CD4-positive, alpha-beta T cell (primary cell): ENCODE results near the gene PFDN2. TPM values are rescaled to one million over a fixed set of nuclear protein-coding genes. Genes with fewer than 3 reads are reported as not detected.
A peak's percentile ranks its signal among the peaks of the same experiment; 100 is the strongest.

Experiments used
- ATAC-seq: fragments of 200-7000 bp; cut with Tn5 transposase; one replicate; pipeline ENCODE4 v1.10.0; 2022; ENCODE audit warnings: mild to moderate bottlenecking; ENCODE audit not compliant: poor library complexity
- CTCF ChIA-PET: fragments of 350-600 bp; sonication (Branson Sonifier 250); formaldehyde crosslinking; loops from one replicate; lab custom pipeline; 2021; ENCODE audit warnings: antibody characterized with exemption, inconsistent platforms; lab: Charles Lee
- POLR2A ChIA-PET: fragments of 350-600 bp; sonication (Branson Sonifier 250); formaldehyde crosslinking; loops from one replicate; lab custom pipeline; 2021; ENCODE audit warnings: antibody characterized with exemption, inconsistent platforms; lab: Charles Lee
- DNase-seq, 14 experiments: peaks; one replicate each; pipeline ENCODE4 v3.0.0-alpha.2; 2013 to 2020; ENCODE audit warnings: mixed read lengths in 2 of 14
- H3K27ac ChIP-seq, 2 donors: one replicate each; pipeline versions ENCODE4 v1.5.1 to v1.7.0; 2013; ENCODE audit warnings: low read length in 2 of 2, low read depth in 1 of 2, mild to moderate bottlenecking in 1 of 2
- H3K27me3 ChIP-seq, 2 experiments: 1 replicate in 1 of 2; 2 replicates in 1 of 2; pipeline versions ENCODE4 v1.6.1 to v1.7.0; 2013; ENCODE audit warnings: low read length in 2 of 2, control low read depth in 1 of 2, mild to moderate bottlenecking in 1 of 2, moderate library complexity in 1 of 2; ENCODE audit not compliant: insufficient read depth in 2 of 2, control insufficient read depth in 1 of 2
- H3K36me3 ChIP-seq: one replicate; pipeline ENCODE4 v1.6.1; 2013; ENCODE audit warnings: low read length, control low read depth; ENCODE audit not compliant: insufficient read depth
- H3K4me1 ChIP-seq: one replicate; pipeline ENCODE4 v1.6.1; 2013; ENCODE audit warnings: low read length, control low read depth; ENCODE audit not compliant: insufficient read depth
- H3K4me3 ChIP-seq: one replicate; pipeline ENCODE4 v1.5.1; 2013; ENCODE audit warnings: mild to moderate bottlenecking, low read length, moderate library complexity
- H3K9me3 ChIP-seq, 2 experiments: 1 replicate in 1 of 2; 2 replicates in 1 of 2; pipeline versions ENCODE4 v1.6.1 to v1.7.0; 2013; ENCODE audit warnings: low read length in 2 of 2, mild to moderate bottlenecking in 2 of 2, control low read depth in 1 of 2, moderate library complexity in 1 of 2; ENCODE audit not compliant: control insufficient read depth in 1 of 2, insufficient read depth in 1 of 2
- H3K27ac Mint-ChIP-seq: one replicate; pipeline ENCODE4 v1.8.0; 2020; ENCODE audit warnings: mixed read lengths
- H3K27me3 Mint-ChIP-seq: one replicate; pipeline ENCODE4 v1.8.0; 2021; ENCODE audit warnings: mixed read lengths
- H3K36me3 Mint-ChIP-seq: one replicate; pipeline ENCODE4 v1.8.0; 2021; ENCODE audit warnings: low read depth, mixed read lengths
- H3K4me1 Mint-ChIP-seq: one replicate; pipeline ENCODE4 v1.8.0; 2021; ENCODE audit warnings: low read depth, mixed read lengths
- H3K4me3 Mint-ChIP-seq: one replicate; pipeline ENCODE4 v1.8.0; 2020; ENCODE audit warnings: mild to moderate bottlenecking, mixed read lengths
- H3K9me3 Mint-ChIP-seq: one replicate; pipeline ENCODE4 v1.8.0; 2020; ENCODE audit warnings: mixed read lengths
- intact Hi-C, 2 experiments: fragments of 100-400 bp; cut with DNase I in 1 of 2; cut with micrococcal nuclease in 1 of 2; formaldehyde crosslinking; loops; one replicate each; pipeline versions ENCODE4 v1.15.1 to v1.9.0; 2023 to 2025; cut with DNase I, micrococcal nuclease
- total RNA-seq, 174 experiments: library from RNA in 2 of 174; stranded (reverse) in 2 of 174; gene quantifications; one replicate each; pipeline ENCODE4 v1.2.3 and lab custom pipeline; 2021 to 2026
- TF ChIP-seq, protein P1 (sequence below): fragments of 200-600 bp; IDR thresholded peaks from one replicate; pipeline ENCODE4 v1.8.0; 2022; ENCODE audit warnings: antibody characterized with exemption, mild to moderate bottlenecking

PFDN2 gene
- total RNA-seq, 2 experiments from 2014 or later: 46.2 to 57.7 TPM

GRCh38 chr1:161089251-161089924 lies 28.4 kb downstream of the PFDN2 start, which contains the start of gene NECTIN4:
Gene NECTIN4, minus strand, starts transcription at chr1:161089558. Its CDS starts 262 bp downstream, at chr1:161089296.
- CTCF ChIA-PET: no interaction called here
- H3K27ac Mint-ChIP-seq: no peak within 1 kb of the TSS

DNA sequence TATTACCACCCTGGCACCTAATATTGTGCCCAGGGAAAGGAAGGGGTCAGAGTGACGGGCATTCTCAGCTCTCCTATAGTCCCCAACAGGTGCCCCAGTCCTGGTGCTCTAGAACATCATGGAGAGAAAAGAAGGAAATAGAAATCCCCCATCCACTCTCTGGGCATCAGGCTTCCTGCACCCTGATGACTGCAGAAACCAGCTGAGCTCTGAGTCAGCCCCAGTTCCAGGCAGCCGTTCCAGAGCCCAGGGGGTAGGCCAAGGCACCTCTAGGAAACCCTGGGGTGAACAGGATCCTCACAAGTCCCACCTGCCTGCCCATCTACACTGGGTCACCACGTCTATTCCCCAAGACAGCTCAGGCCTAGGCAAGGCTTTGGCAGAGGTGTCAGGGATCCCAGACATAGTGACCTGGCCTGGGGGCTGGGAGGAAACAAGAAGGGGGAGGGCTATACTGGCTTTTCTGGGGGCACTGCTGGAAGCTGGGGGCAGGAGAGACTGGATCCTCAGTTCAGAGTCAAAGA lies 29.2 kb downstream of the PFDN2 start:
- no peaks in the 10 kb centered on the region for H3K36me3 ChIP-seq
- TF ChIP-seq, protein P1, sequence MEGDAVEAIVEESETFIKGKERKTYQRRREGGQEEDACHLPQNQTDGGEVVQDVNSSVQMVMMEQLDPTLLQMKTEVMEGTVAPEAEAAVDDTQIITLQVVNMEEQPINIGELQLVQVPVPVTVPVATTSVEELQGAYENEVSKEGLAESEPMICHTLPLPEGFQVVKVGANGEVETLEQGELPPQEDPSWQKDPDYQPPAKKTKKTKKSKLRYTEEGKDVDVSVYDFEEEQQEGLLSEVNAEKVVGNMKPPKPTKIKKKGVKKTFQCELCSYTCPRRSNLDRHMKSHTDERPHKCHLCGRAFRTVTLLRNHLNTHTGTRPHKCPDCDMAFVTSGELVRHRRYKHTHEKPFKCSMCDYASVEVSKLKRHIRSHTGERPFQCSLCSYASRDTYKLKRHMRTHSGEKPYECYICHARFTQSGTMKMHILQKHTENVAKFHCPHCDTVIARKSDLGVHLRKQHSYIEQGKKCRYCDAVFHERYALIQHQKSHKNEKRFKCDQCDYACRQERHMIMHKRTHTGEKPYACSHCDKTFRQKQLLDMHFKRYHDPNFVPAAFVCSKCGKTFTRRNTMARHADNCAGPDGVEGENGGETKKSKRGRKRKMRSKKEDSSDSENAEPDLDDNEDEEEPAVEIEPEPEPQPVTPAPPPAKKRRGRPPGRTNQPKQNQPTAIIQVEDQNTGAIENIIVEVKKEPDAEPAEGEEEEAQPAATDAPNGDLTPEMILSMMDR: no peak
- H3K27me3 ChIP-seq: no peaks in the 10 kb centered on the region
- ChIA-PET CTCF (no interaction called here), POLR2A (interaction anchor here (0.9 to 1.2 kb wide), 2 partner anchors 9 to 42 kb away, joined by 3 read pairs; partner anchors contain the start of gene KLHDC9)
- DNase-seq (peak in 1 of 14 experiments; percentile 37), ATAC-seq (no peak)
- Mint-ChIP-seq H3K4me1 (peaks cover 9% of the 10 kb centered on the region), H3K9me3 (no peaks in the 10 kb centered on the region), H3K27ac (no peak overlapping the region), H3K36me3 (no peaks in the 10 kb centered on the region), H3K4me3 (no peak overlapping the region), H3K27me3 (no peaks in the 10 kb centered on the region)
- intact Hi-C loops: no loop called here
- H3K4me3 ChIP-seq: no peak overlapping the region
- H3K9me3 ChIP-seq: no peaks in the 10 kb centered on the region
- H3K4me1 ChIP-seq: no peaks in the 10 kb centered on the region
- no peak overlapping the region for H3K27ac ChIP-seq

More at GRCh38 chr1:161089251-161089924, 28.4 kb downstream of the PFDN2 start, which contains the start of gene NECTIN4:
- intact Hi-C loops: no loop called here
- DNase-seq (peak in 1 of 14 experiments; percentile 21), ATAC-seq (no peak)
- Mint-ChIP-seq H3K36me3 (no peaks in the 10 kb centered on the region), H3K27me3 (no peaks in the 10 kb centered on the region), H3K4me3 (no peak within 1 kb of the TSS), H3K4me1 (peaks cover 9% of the 10 kb centered on the region), H3K9me3 (no peaks in the 10 kb centered on the region)
- Histone ChIP-seq H3K36me3 (no peaks in the 10 kb centered on the region), H3K4me1 (no peaks in the 10 kb centered on the region), H3K27me3 (no peaks in the 10 kb centered on the region), H3K9me3 (no peaks in the 10 kb centered on the region), H3K4me3 (no peak within 1 kb of the TSS), H3K27ac (no peak within 1 kb of the TSS)
- TF ChIP-seq, protein P1: no peak
- POLR2A ChIA-PET: interaction anchor here (0.9 to 1.2 kb wide), 2 partner anchors 9 to 43 kb away, joined by 3 read pairs; partner anchors contain the start of gene KLHDC9

- ATAC-seq (no peak), DNase-seq (no peak)
- H3K4me1 Mint-ChIP-seq: peaks cover 9% of the 10 kb centered on the region
- no peak overlapping the region for H3K4me3 ChIP-seq
- H3K4me1 ChIP-seq: no peaks in the 10 kb centered on the region
- CTCF ChIA-PET: no interaction called here
- no peaks in the 10 kb centered on the region for H3K27me3 Mint-ChIP-seq
- intact Hi-C loops: no loop called here
- H3K4me3 Mint-ChIP-seq: no peak overlapping the region
- no peaks in the 10 kb centered on the region for H3K9me3 Mint-ChIP-seq
- no peaks in the 10 kb centered on the region for H3K27me3 ChIP-seq
- no peaks in the 10 kb centered on the region for H3K36me3 ChIP-seq
- no peak overlapping the region for H3K27ac Mint-ChIP-seq
- POLR2A ChIA-PET: interaction anchor here (0.5 kb wide), 1 partner anchor 26 kb away, joined by 3 read pairs; no protein-coding TSS in a partner anchor
- no peaks in the 10 kb centered on the region for H3K36me3 Mint-ChIP-seq
- no peaks in the 10 kb centered on the region for H3K9me3 ChIP-seq
- TF ChIP-seq, protein P1: no peak
- no peak overlapping the region for H3K27ac ChIP-seq
Observed at GRCh38 chr1:161086457-161086856, 31.4 kb downstream of the PFDN2 start.
